Smooth muscle cell (in vitro differentiated cells): ENCODE results near the gene TMEM131L. TPM values are rescaled to one million over a fixed set of nuclear protein-coding genes. Genes with fewer than 3 reads are reported as not detected.

Experiments
- DNase-seq: peaks from one replicate; lab custom pipeline; 2025; ENCODE audit not compliant: unreplicated experiment; lab: John Stamatoyannopoulos, UW
- H2AFZ ChIP-seq: fragments of 200-600 bp; sonication (generic); 2 replicates; pipeline ENCODE4 v1.6.0; 2016; ENCODE audit warnings: antibody characterized with exemption, low read depth, mild to moderate bottlenecking
- H3F3A ChIP-seq: fragments of 200-600 bp; sonication (generic); 2 replicates; pipeline ENCODE4 v1.6.0; 2017; ENCODE audit warnings: antibody characterized with exemption, low read depth
- H3K27ac ChIP-seq: fragments of 200-600 bp; sonication (generic); 2 replicates; pipeline ENCODE4 v1.5.1; 2016; ENCODE audit warnings: low read depth, mild to moderate bottlenecking
- H3K27me3 ChIP-seq: fragments of 200-600 bp; sonication (generic); 2 replicates; pipeline ENCODE4 v1.6.1; 2016; ENCODE audit warnings: low read depth, mild to moderate bottlenecking
- H3K36me3 ChIP-seq: fragments of 200-600 bp; sonication (generic); 2 replicates; pipeline ENCODE4 v1.5.1; 2016; ENCODE audit warnings: low read depth
- H3K4me1 ChIP-seq: fragments of 200-600 bp; sonication (generic); 2 replicates; pipeline ENCODE4 v1.5.1; 2016; ENCODE audit warnings: low read depth
- H3K4me2 ChIP-seq: fragments of 200-600 bp; sonication (generic); 2 replicates; pipeline ENCODE4 v1.6.0; 2016; ENCODE audit warnings: mild to moderate bottlenecking
- H3K4me3 ChIP-seq: fragments of 200-600 bp; sonication (generic); 2 replicates; pipeline ENCODE4 v1.5.1; 2016; ENCODE audit warnings: mild to moderate bottlenecking
- H3K79me2 ChIP-seq: fragments of 200-600 bp; sonication (generic); 2 replicates; pipeline ENCODE4 v1.6.0; 2016; ENCODE audit warnings: low read depth, mild to moderate bottlenecking
- H3K9ac ChIP-seq: fragments of 200-600 bp; sonication (generic); 2 replicates; pipeline ENCODE4 v1.6.0; 2016; ENCODE audit warnings: low read depth
- H3K9me3 ChIP-seq: fragments of 200-600 bp; sonication (generic); replicated peaks from 2 replicates; pipeline ENCODE4 v1.5.1; 2016; ENCODE audit warnings: low read depth
- H4K20me1 ChIP-seq: fragments of 200-600 bp; sonication (generic); 2 replicates; pipeline ENCODE4 v1.6.0; 2016; ENCODE audit warnings: low read depth
- WGBS: methylation state at CpG from one replicate; pipeline ENCODE4 v1.1.7; 2016; ENCODE audit warnings: low lambda C conversion rate; 5-methylcytosine and 5-hydroxymethylcytosine counted together
- polyA plus RNA-seq: library from polyadenylated mRNA; unstranded; fragments of >200 nt; fragmentation: Nextera tagmentation; extraction: Ambion mirVana; gene quantifications from 2 replicates; pipeline ENCODE4 v1.2.1, GENCODE V29; 2016
- total RNA-seq: library from RNA; depleted of rRNA; stranded (reverse); fragments of >200 nt; gene quantifications from 2 replicates; pipeline ENCODE4 v1.2.3, GENCODE V29; 2014
- TF ChIP-seq, protein P1 (sequence below): fragments of 200-600 bp; sonication (generic); IDR thresholded peaks from 2 replicates; pipeline ENCODE4 v1.5.1; 2017; ENCODE audit warnings: borderline replicate concordance, mild to moderate bottlenecking, antibody characterized with exemption; ENCODE audit not compliant: insufficient read depth, poor library complexity, severe bottlenecking

TMEM131L gene
- total and polyA plus RNA-seq, 2 experiments from 2014 or later: 4.3 to 6.7 TPM

DNA sequence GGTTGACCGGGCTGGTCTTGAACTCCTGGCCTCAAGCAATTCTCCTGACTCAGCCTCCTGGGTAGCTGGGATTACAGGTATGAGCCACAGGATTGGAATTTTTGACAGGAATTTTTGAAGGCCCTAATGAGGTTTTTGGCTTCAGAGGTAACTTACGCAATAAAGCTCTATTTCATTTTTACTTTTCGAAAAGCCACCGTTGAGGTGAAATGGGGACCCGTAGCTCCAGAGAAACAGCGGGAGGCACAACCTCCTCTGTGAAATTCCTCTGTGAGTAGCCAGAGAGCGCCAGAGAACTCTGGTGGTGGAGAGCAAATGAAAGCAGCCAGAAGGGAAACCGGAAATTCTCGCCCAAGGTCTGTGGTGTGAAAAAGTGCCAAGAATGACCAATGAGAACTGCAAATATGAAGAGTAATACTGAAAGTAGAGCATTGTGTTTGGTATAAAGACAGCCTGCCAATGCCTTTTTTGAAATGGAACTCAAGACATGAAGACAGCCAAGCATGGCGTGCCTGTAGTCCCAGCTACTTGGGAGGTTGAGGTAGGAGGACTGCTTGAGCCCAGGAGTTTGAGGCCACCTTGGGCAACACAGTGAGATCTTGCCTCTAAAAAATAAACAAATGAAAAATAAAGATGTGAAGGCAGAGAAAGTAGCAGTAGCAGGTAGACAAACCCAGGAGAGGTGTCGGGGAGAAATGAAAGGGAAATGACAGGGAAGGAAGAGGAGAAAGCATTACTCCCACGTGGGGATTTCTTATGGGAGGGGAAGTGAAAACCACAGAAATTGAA lies 33.0 kb upstream of the TMEM131L start:
- H3K27ac ChIP-seq: no peak overlapping the region
- TF ChIP-seq, protein P1, sequence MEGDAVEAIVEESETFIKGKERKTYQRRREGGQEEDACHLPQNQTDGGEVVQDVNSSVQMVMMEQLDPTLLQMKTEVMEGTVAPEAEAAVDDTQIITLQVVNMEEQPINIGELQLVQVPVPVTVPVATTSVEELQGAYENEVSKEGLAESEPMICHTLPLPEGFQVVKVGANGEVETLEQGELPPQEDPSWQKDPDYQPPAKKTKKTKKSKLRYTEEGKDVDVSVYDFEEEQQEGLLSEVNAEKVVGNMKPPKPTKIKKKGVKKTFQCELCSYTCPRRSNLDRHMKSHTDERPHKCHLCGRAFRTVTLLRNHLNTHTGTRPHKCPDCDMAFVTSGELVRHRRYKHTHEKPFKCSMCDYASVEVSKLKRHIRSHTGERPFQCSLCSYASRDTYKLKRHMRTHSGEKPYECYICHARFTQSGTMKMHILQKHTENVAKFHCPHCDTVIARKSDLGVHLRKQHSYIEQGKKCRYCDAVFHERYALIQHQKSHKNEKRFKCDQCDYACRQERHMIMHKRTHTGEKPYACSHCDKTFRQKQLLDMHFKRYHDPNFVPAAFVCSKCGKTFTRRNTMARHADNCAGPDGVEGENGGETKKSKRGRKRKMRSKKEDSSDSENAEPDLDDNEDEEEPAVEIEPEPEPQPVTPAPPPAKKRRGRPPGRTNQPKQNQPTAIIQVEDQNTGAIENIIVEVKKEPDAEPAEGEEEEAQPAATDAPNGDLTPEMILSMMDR: peak; percentile 35
- no peaks in the 10 kb centered on the region for H3K9me3 ChIP-seq
- no peak overlapping the region for H3K4me2 ChIP-seq
- H3K4me3 ChIP-seq: no peak overlapping the region
- H3K27me3 ChIP-seq: no peaks in the 10 kb centered on the region
- no peaks in the 10 kb centered on the region for H3K79me2 ChIP-seq
- no peaks in the 10 kb centered on the region for H4K20me1 ChIP-seq
- DNase-seq: no peak
- no peaks in the 10 kb centered on the region for H3F3A ChIP-seq
- no peaks in the 10 kb centered on the region for H3K36me3 ChIP-seq
- 56% methylated on average over 12 of the region's 12 CpGs for WGBS
- H3K9ac ChIP-seq: no peak overlapping the region
- no peak overlapping the region for H2AFZ ChIP-seq
- H3K4me1 ChIP-seq: no peaks in the 10 kb centered on the region

DNA sequence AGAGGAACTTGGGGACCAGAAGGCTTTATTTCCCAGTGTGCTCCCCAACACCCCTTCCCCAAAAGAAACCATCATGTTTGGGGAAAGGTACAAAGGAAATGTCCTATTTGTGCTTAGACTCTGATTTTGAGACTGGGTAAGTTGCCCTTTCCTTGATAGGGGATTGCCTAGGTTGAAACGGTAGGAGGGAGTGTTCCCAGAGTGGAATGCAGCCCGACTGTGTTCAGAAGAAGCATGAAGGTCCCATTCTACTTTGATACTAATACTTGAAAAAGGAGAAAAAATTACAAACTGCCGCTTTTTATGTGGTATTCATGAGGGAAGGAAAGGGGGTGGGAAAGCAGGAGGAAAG lies 32.4 kb upstream of the TMEM131L start:
- no peak overlapping the region for H3K27ac ChIP-seq
- TF ChIP-seq, protein P1: no peak
- H3K36me3 ChIP-seq: no peaks in the 10 kb centered on the region
- 73% methylated on average over 3 of the region's 3 CpGs for WGBS
- H3K27me3 ChIP-seq: no peaks in the 10 kb centered on the region
- no peak for DNase-seq
- H2AFZ ChIP-seq: no peak overlapping the region
- H3K79me2 ChIP-seq: no peaks in the 10 kb centered on the region
- H3K4me3 ChIP-seq: no peak overlapping the region
- no peaks in the 10 kb centered on the region for H4K20me1 ChIP-seq
- H3F3A ChIP-seq: no peaks in the 10 kb centered on the region
- H3K9me3 ChIP-seq: no peaks in the 10 kb centered on the region
- no peak overlapping the region for H3K9ac ChIP-seq
- H3K4me2 ChIP-seq: no peak overlapping the region
- H3K4me1 ChIP-seq: no peaks in the 10 kb centered on the region

DNA sequence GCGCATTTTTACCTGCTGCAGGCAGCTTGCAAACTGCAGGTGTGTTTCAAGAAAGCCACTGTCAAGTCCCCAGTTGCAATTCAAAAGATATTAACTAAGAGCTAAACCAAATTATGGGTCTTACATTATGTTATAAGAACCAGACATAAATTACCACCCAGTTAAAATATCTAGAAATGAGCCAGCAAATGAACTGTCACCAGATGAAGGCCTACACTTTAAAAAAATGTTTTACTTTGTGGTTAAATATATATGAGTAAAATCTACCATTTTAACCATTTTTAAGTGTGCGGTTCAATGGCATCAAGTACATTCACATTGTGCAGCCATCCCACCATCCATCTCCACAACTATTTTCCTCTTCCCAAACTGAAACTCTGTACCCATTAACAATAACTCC lies 32.0 kb upstream of the TMEM131L start:
- TF ChIP-seq, protein P1: no peak

More for the DNA sequence above, 32.0 kb upstream of the TMEM131L start:
- Histone ChIP-seq H3K4me3 (no peak overlapping the region), H3K9me3 (no peaks in the 10 kb centered on the region), H3K9ac (no peak overlapping the region), H3K4me1 (no peaks in the 10 kb centered on the region), H3K36me3 (no peaks in the 10 kb centered on the region), H3K79me2 (no peaks in the 10 kb centered on the region), H3K27me3 (no peaks in the 10 kb centered on the region), H3F3A (no peaks in the 10 kb centered on the region), H2AFZ (no peak overlapping the region), H3K4me2 (no peak overlapping the region), H3K27ac (no peak overlapping the region), H4K20me1 (no peaks in the 10 kb centered on the region)
- 76% methylated on average over 2 of the region's 2 CpGs for WGBS
- no peak for DNase-seq
